GM23248 (cell line): ENCODE data around the gene CEACAM21.

Experiments used
- EZH2 ChIP-seq: fragments of 200-600 bp; sonication (generic); IDR thresholded peaks from 2 replicates; pipeline ENCODE4 v1.6.1; 2018; ENCODE audit warnings: antibody characterized with exemption, mild to moderate bottlenecking; ENCODE audit not compliant: insufficient read depth, poor library complexity, severe bottlenecking
- EZH2phosphoT487 ChIP-seq: fragments of 200-600 bp; sonication (generic); IDR thresholded peaks from 2 replicates; pipeline ENCODE4 v1.6.1; 2018; ENCODE audit warnings: antibody characterized with exemption, moderate library complexity, mild to moderate bottlenecking, low read depth; ENCODE audit not compliant: insufficient read depth

- TF ChIP-seq EZH2phosphoT487 (no peak), EZH2 (no peak)
Measured at GRCh38 chr19:41535029-41535622, 40.8 kb upstream of the CEACAM21 start.
